Endothelial cell of umbilical vein (primary cell): ENCODE results near the gene TCAF2. TPM values are rescaled to one million over a fixed set of nuclear protein-coding genes. Genes with fewer than 3 reads are reported as not detected.
"Not testable (repeated sequence)": the region's sequence is repeated elsewhere in the genome, so short reads cannot be mapped to it uniquely, and the experiment has no call there.

Experiments used
- Bru-seq: library from RNA; stranded (reverse); fragments of 400-500 nt; gene quantifications from one replicate; lab custom pipeline; 2021; lab: Mats Ljungman, UMichigan
- BruChase-seq, 2 experiments: library from RNA; stranded (reverse); fragments of 400-500 nt; gene quantifications; one replicate each; lab custom pipeline; 2021; lab: Mats Ljungman, UMichigan
- BruUV-seq: library from RNA; stranded (reverse); fragments of 400-500 nt; replicated peaks from 2 replicates; lab custom pipeline; 2021; lab: Mats Ljungman, UMichigan
- CTCF ChIA-PET: fragments of 300-600, 350-600 bp; sonication (Branson Sonifier 250); formaldehyde crosslinking; loops from one replicate; lab custom pipeline; 2021; ENCODE audit warnings: antibody characterized with exemption, inconsistent platforms; lab: Charles Lee
- POLR2A ChIA-PET: fragments of 300-600, 350-600 bp; sonication (Branson Sonifier 250); formaldehyde crosslinking; loops from one replicate; lab custom pipeline; 2021; ENCODE audit warnings: antibody characterized with exemption, inconsistent platforms; lab: Charles Lee
- DNase-seq: peaks from one replicate; pipeline ENCODE4 v3.0.0-alpha.2; 2011; ENCODE audit warnings: low read depth, low spot score
- FAIRE-seq: peaks from 2 replicates; lab custom pipeline; 2011; peaks lifted over from hg19 to GRCh38; lab: Jason Lieb, UNC
- H2AFZ ChIP-seq: 2 replicates; pipeline ENCODE4 v1.6.0; 2012; ENCODE audit warnings: low read depth, low read length, control low read depth, inconsistent platforms
- H3K27ac ChIP-seq: 2 replicates; pipeline ENCODE4 v1.5.1; 2011; ENCODE audit warnings: low read depth, mild to moderate bottlenecking, control low read depth, low read length, moderate library complexity; ENCODE audit not compliant: insufficient read depth
- H3K27me3 ChIP-seq, 2 experiments: 2 replicates each; pipeline versions ENCODE4 v1.6.0 to v1.6.1; 2011; ENCODE audit warnings: low read length in 2 of 2, mixed read lengths in 1 of 2; ENCODE audit not compliant: control insufficient read depth in 2 of 2, insufficient read depth in 2 of 2
- H3K36me3 ChIP-seq, 2 experiments: 2 replicates in 1 of 2; 3 replicates in 1 of 2; pipeline ENCODE4 v1.5.1; 2011; ENCODE audit warnings: low read length in 2 of 2, mild to moderate bottlenecking in 1 of 2, moderate library complexity in 1 of 2; ENCODE audit not compliant: control insufficient read depth in 2 of 2, insufficient read depth in 2 of 2; ENCODE audit errors: extremely low read depth in 1 of 2
- H3K4me1 ChIP-seq: 3 replicates; pipeline ENCODE4 v1.5.1; 2011; ENCODE audit warnings: mild to moderate bottlenecking, low read length; ENCODE audit not compliant: control insufficient read depth, insufficient read depth; ENCODE audit errors: extremely low read depth
- H3K4me2 ChIP-seq: 2 replicates; pipeline ENCODE4 v1.6.1; 2011; ENCODE audit warnings: low read length, control low read depth, mixed read lengths; ENCODE audit not compliant: insufficient read depth
- H3K4me3 ChIP-seq, 3 experiments: fragments of 200-600 bp in 1 of 3; sonication (generic), shearing (Covaris generic) in 1 of 3; replicated peaks in 1 of 3; 2 replicates each; pipeline ENCODE4 v1.5.1; 2011 to 2016; ENCODE audit warnings: control low read depth in 3 of 3, low read length in 3 of 3, mild to moderate bottlenecking in 2 of 3, inconsistent platforms in 1 of 3, low read depth in 1 of 3, moderate library complexity in 1 of 3; ENCODE audit not compliant: insufficient read depth in 1 of 3
- H3K79me2 ChIP-seq: 2 replicates; pipeline ENCODE4 v1.6.0; 2012; ENCODE audit warnings: low read length, inconsistent platforms; ENCODE audit not compliant: control insufficient read depth, insufficient read depth
- H3K9ac ChIP-seq: replicated peaks from 2 replicates; pipeline ENCODE3; 2011; ENCODE audit warnings: low read length, control low read depth; ENCODE audit not compliant: insufficient read depth; ENCODE audit errors: extremely low read depth
- H3K9me1 ChIP-seq: replicated peaks from 3 replicates; pipeline ENCODE4 v1.6.0; 2011; ENCODE audit warnings: mild to moderate bottlenecking, low read length; ENCODE audit not compliant: control insufficient read depth, insufficient read depth; ENCODE audit errors: extremely low read depth
- H3K9me3 ChIP-seq: replicated peaks from 2 replicates; pipeline ENCODE4 v1.5.1; 2012; ENCODE audit warnings: low read length, inconsistent platforms; ENCODE audit not compliant: control insufficient read depth, insufficient read depth
- H4K20me1 ChIP-seq: replicated peaks from 2 replicates; pipeline ENCODE3; 2011; ENCODE audit warnings: mild to moderate bottlenecking, low read length; ENCODE audit not compliant: control insufficient read depth, insufficient read depth; ENCODE audit errors: extremely low read depth
- dilution Hi-C: fragments of 300-500 bp; cut with MboI; formaldehyde crosslinking; loops from one replicate; pipeline ENCODE4 v1.15.0; 2019; ENCODE audit warnings: low sequenced_read_pairs; ENCODE audit not compliant: extremely low pct_ligation_motif_present
- intact Hi-C: fragments of 100-400 bp; cut with micrococcal nuclease; formaldehyde crosslinking; loops from one replicate; pipeline ENCODE4 v1.10.0; 2022
- long read RNA-seq: library from polyadenylated mRNA; stranded (forward); transcript quantifications from one replicate; pipeline ENCODE4 v2.0.0, GENCODE V29; 2021
- polyA minus RNA-seq, 3 experiments: library from RNA; depleted of rRNA, polyadenylated mRNA; stranded (reverse); fragments of >200 nt; gene quantifications; 1 replicate in 1 of 3; 2 replicates in 2 of 3; pipeline ENCODE4 v1.2.3, GENCODE V29; 2011
- polyA plus RNA-seq, 4 experiments: library from polyadenylated mRNA; depleted of rRNA in 3 of 4; stranded (reverse) in 3 of 4; unstranded in 1 of 4; fragments of >200 nt; gene quantifications; 2 replicates each; pipeline versions ENCODE4 v1.2.1 to v1.2.3, GENCODE V29; 2011 to 2012; ENCODE audit warnings: missing spikeins in 1 of 4
- total RNA-seq: library from RNA; stranded (reverse); gene quantifications from 2 replicates; pipeline ENCODE4 v1.2.3, GENCODE V29; 2021

TCAF2 gene
- total RNA-seq: 7.1 and 8.4 TPM in 2 replicates
- 6.4 and 6.9 TPM in 2 replicates for polyA plus RNA-seq
- polyA plus RNA-seq (2011; cell fraction: cytosol; rRNA removed): 5.9 and 6.7 TPM in 2 replicates
- polyA plus RNA-seq (2011; cell fraction: nucleus; rRNA removed): 10.9 and 13.0 TPM in 2 replicates
- polyA plus RNA-seq (2012): 4.6 and 10.6 TPM in 2 replicates
- polyA minus RNA-seq: 12.7 and 15.9 TPM in 2 replicates
- polyA minus RNA-seq (2011; cell fraction: cytosol; rRNA and poly(A)+ RNA removed): 0.72 TPM
- polyA minus RNA-seq (2011; cell fraction: nucleus; rRNA and poly(A)+ RNA removed): 11.3 and 16.0 TPM in 2 replicates
- Bru-seq, nascent RNA: percentile 33 among the genes with signal in this experiment
- percentile 39 among the genes with signal in this experiment for BruChase-seq, experiment 1, labeled RNA remaining after a 6-hour chase
- percentile 34 among the genes with signal in this experiment for BruChase-seq, experiment 2, labeled RNA remaining after a 2-hour chase
- long read RNA-seq, partial matches to known transcripts: 3 of 11 reads
- long read RNA-seq, other reads (novel, unspliced or antisense): 8 of 11 reads

DNA sequence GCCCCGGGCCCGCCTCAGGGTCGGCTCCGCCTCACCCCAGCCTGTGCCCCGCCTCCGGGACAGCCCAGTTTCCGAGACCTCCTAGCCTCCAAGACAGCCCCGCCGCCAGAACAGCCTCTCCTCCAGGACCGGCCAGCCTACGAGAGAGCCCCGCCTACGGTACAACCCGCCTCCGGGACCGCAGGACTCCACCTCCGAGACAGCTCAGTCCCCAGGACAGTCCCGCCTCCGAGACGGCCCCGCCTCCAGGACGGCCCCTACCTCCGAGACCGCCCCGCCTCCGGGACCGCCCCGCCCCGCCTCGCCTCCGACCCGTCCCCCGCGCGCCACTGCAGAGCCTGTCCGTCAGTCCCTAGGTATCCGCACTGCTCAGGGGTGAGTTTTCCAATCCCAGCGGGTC is at the start of gene TCAF2:
Gene TCAF2, plus strand, starts transcription at position 329 of the 400 bp plus-strand sequence.
- BruUV-seq, H2AFZ ChIP-seq, POLR2A ChIA-PET, H3K36me3 ChIP-seq, H4K20me1 ChIP-seq, H3K27ac ChIP-seq, H3K9me3 ChIP-seq, H3K79me2 ChIP-seq, H3K4me1 ChIP-seq, DNase-seq, H3K27me3 ChIP-seq, dilution Hi-C loops, H3K9ac ChIP-seq, H3K4me3 ChIP-seq, intact Hi-C loops, H3K4me2 ChIP-seq, CTCF ChIA-PET, H3K9me1 ChIP-seq: not testable (repeated sequence)
- FAIRE-seq: peak; percentile 99

DNA sequence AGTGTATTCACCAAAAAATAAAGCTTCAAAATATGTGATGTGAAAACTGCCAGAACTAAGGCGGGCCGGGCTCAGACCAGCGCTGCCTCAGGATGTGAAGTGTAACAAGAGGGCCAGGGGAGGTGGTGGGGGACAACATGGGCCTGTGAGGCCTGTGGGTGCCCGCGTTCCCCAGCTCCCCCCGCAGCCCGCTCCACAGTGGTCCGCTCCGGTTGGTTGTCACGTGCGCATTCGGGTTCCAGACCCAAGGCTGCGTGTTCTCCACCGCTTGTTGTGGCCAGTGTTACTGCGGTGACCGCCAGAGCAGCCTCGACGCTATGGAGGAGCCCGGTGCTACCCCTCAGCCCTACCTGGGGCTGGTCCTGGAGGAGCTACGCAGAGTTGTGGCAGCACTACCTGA is 49.3 kb upstream of the TCAF2 start, which contains the start of gene CTAGE15:
Gene CTAGE15, plus strand, starts transcription at position 301 of the 400 bp plus-strand sequence. Its CDS starts 17 bp downstream, at position 318.
- H3K27me3 ChIP-seq, H2AFZ ChIP-seq, CTCF ChIA-PET, BruUV-seq, H3K4me2 ChIP-seq, H3K9ac ChIP-seq, H3K9me1 ChIP-seq, H3K27ac ChIP-seq, H3K4me3 ChIP-seq, dilution Hi-C loops, H3K4me1 ChIP-seq, POLR2A ChIA-PET, H3K9me3 ChIP-seq, DNase-seq, FAIRE-seq, H3K79me2 ChIP-seq, intact Hi-C loops, H4K20me1 ChIP-seq, H3K36me3 ChIP-seq: not testable (repeated sequence)

DNA sequence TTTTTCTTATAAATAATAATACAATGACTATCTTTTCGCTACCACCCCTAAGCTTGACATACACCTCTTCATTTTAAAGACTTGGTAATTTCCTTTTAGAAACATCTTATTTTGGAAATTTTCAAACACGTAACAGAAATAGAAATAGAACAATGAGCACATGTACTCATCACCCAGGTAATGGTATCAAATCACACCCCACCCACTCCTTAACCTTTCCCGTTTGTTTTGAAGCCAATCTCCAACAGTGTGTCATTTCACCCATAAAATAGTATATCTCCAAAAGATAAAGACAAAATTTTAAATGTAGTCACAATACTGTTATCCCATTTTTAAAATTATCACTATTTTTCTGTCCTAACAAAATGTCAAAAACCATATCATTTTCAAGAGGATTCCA is 32.6 kb upstream of the TCAF2 start:
- CTCF ChIA-PET, H3K27ac ChIP-seq, H3K4me1 ChIP-seq, H3K9ac ChIP-seq, H3K4me2 ChIP-seq, BruUV-seq, H3K36me3 ChIP-seq, H3K79me2 ChIP-seq, DNase-seq, dilution Hi-C loops, H2AFZ ChIP-seq, H4K20me1 ChIP-seq, H3K27me3 ChIP-seq, H3K4me3 ChIP-seq, H3K9me1 ChIP-seq, intact Hi-C loops, POLR2A ChIA-PET, H3K9me3 ChIP-seq: not testable (repeated sequence)
- peak; percentile 44 for FAIRE-seq

DNA sequence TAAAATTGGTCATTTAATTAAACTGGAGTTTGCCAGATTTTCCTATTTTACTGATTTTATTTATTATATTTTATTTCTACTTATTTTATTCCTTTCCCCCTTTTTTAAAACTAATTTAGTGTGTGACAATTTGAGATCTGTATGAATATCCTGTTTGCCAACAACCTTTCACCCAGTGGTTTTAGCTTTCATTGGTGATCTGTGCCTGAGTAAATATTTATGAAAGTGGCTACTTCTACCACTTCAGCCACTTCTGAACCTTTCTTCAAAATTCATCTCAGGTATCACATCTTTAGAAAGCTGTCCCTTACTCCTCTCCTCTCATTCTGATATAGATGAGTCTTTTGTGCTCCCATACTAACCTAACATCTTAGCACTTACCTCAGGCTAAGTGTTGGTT is 30.9 kb upstream of the TCAF2 start:
- not testable (repeated sequence) for BruUV-seq

More for the DNA sequence above, 30.9 kb upstream of the TCAF2 start:
- H3K36me3 ChIP-seq, H4K20me1 ChIP-seq, DNase-seq, H3K79me2 ChIP-seq, H3K27me3 ChIP-seq, H3K4me1 ChIP-seq, H3K4me2 ChIP-seq, FAIRE-seq, H3K9me3 ChIP-seq, H2AFZ ChIP-seq, H3K27ac ChIP-seq, CTCF ChIA-PET, POLR2A ChIA-PET, H3K9ac ChIP-seq, H3K4me3 ChIP-seq, dilution Hi-C loops, intact Hi-C loops, H3K9me1 ChIP-seq: not testable (repeated sequence)
